Measurements from ENCODE around the gene PGM2. TPM values are rescaled to one million over a fixed set of nuclear protein-coding genes. Genes with fewer than 3 reads are reported as not detected.

The PGM2 gene
- total RNA-seq, 1 experiment from 2014 or later: 31.0 TPM

- Histone ChIP-seq H3K9me3 (ENCODE audit: low read depth, low read length, poor library complexity, severe bottlenecking) (no peaks in the 10 kb centered on the region), H3K4me1 (ENCODE audit: insufficient read depth, low read length, poor library complexity, severe bottlenecking) (no peaks in the 10 kb centered on the region), H3K27me3 (replicated peaks; ENCODE audit: insufficient read depth, low read depth, low read length, poor library complexity) (no peaks in the 10 kb centered on the region), H3K27ac (ENCODE audit: low read depth, low read length, poor library complexity, severe bottlenecking) (no peak overlapping the region), H3K36me3 (ENCODE audit: insufficient read depth, low read length, poor library complexity, severe bottlenecking) (no peaks in the 10 kb centered on the region), H3K4me3 (ENCODE audit: low read depth, low read length, poor library complexity, severe bottlenecking) (no peak overlapping the region)
- POLR2A ChIA-PET (ENCODE audit: low non-redundant PET): interaction anchor here (0.6 kb wide), 1 partner anchor 31 kb away, joined by 16 read pairs; no protein-coding TSS in a partner anchor
- intact Hi-C loops (cut with micrococcal nuclease; ENCODE audit: unreplicated experiment): no loop called here
- DNase-seq (ENCODE audit: low spot score): no peak
- TF ChIP-seq EZH2 (IDR thresholded peaks at IDR 0.05; ENCODE audit: borderline replicate concordance, low read depth, low read length, poor library complexity, severe bottlenecking) (no peak), CTCF (conservative IDR thresholded peaks at IDR 0.05; ENCODE audit: low read depth, low read length) (no peak)
- CTCF ChIA-PET: no interaction called here
- no TSS peak for BruUV-seq (replicated peaks)
Observed at GRCh38 chr4:37876156-37876555, 49.7 kb downstream of the PGM2 start.

- H3K9me3 ChIP-seq (ENCODE audit: low read depth, low read length, poor library complexity, severe bottlenecking): no peaks in the 10 kb centered on the region
- H3K4me1 ChIP-seq (ENCODE audit: insufficient read depth, low read length, poor library complexity, severe bottlenecking): no peaks in the 10 kb centered on the region
- no peak for DNase-seq (ENCODE audit: low spot score)
- intact Hi-C loops (cut with micrococcal nuclease; ENCODE audit: unreplicated experiment): no loop called here
- no peaks in the 10 kb centered on the region for H3K36me3 ChIP-seq (ENCODE audit: insufficient read depth, low read length, poor library complexity, severe bottlenecking)
- no peak overlapping the region for H3K27ac ChIP-seq (ENCODE audit: low read depth, low read length, poor library complexity, severe bottlenecking)
- H3K27me3 ChIP-seq (replicated peaks; ENCODE audit: insufficient read depth, low read depth, low read length, poor library complexity): no peaks in the 10 kb centered on the region
- POLR2A ChIA-PET (ENCODE audit: low non-redundant PET): no interaction called here
- BruUV-seq (replicated peaks): no TSS peak
- CTCF ChIA-PET: no interaction called here
- no peak overlapping the region for H3K4me3 ChIP-seq (ENCODE audit: low read depth, low read length, poor library complexity, severe bottlenecking)
- TF ChIP-seq CTCF (conservative IDR thresholded peaks at IDR 0.05; ENCODE audit: low read depth, low read length): no peak
Observed at GRCh38 chr4:37879365-37879764, 52.9 kb downstream of the PGM2 start.

- intact Hi-C loops (cut with micrococcal nuclease; ENCODE audit: unreplicated experiment): no loop called here
- H3K9me3 ChIP-seq (ENCODE audit: low read depth, low read length, poor library complexity, severe bottlenecking): no peaks in the 10 kb centered on the region
- POLR2A ChIA-PET (ENCODE audit: low non-redundant PET): no interaction called here
- H3K4me3 ChIP-seq (ENCODE audit: low read depth, low read length, poor library complexity, severe bottlenecking): no peak overlapping the region
- no peak for DNase-seq (ENCODE audit: low spot score)
- H3K4me1 ChIP-seq (ENCODE audit: insufficient read depth, low read length, poor library complexity, severe bottlenecking): no peaks in the 10 kb centered on the region
- TF ChIP-seq EZH2 (IDR thresholded peaks at IDR 0.05; ENCODE audit: borderline replicate concordance, low read depth, low read length, poor library complexity, severe bottlenecking) (no peak), CTCF (conservative IDR thresholded peaks at IDR 0.05; ENCODE audit: low read depth, low read length) (no peak)
- no peaks in the 10 kb centered on the region for H3K36me3 ChIP-seq (ENCODE audit: insufficient read depth, low read length, poor library complexity, severe bottlenecking)
- H3K27me3 ChIP-seq (replicated peaks; ENCODE audit: insufficient read depth, low read depth, low read length, poor library complexity): no peaks in the 10 kb centered on the region
- H3K27ac ChIP-seq (ENCODE audit: low read depth, low read length, poor library complexity, severe bottlenecking): no peak overlapping the region
- no TSS peak for BruUV-seq (replicated peaks)
- CTCF ChIA-PET: no interaction called here
Observed at GRCh38 chr4:37881811-37882210, 55.3 kb downstream of the PGM2 start.

All from A673 (cell line).